ENCODE data around the gene RPL10.
"Not testable (repeated sequence)": the region's sequence is repeated elsewhere in the genome, so short reads cannot be mapped to it uniquely, and the experiment has no call there.

The RPL10 gene

GRCh38 chrX:154378799-154379568 is 19.2 kb upstream of the RPL10 start, which contains the start of gene EMD:
Gene EMD, plus strand, starts transcription at chrX:154379295. Its CDS starts 190 bp downstream, at chrX:154379485.
- peak; percentile 94 for DNase-seq

DNA sequence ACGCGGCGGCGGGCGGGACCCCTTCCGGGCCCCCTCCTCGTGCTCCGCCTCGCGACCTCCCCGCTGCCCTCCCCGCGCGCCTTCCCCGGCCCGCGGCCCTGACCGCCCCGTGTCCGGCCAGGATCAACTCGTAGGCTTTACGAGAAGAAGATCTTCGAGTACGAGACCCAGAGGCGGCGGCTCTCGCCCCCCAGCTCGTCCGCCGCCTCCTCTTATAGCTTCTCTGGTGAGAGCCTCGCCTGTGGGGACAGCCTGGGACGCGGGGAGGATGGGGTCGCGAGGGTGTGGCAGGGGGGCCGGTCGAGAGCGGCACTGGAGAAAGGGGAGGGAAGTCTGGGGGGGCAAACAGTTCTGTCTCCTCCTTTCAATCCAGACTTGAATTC is 18.6 kb upstream of the RPL10 start:
- DNase-seq: no peak

DNA sequence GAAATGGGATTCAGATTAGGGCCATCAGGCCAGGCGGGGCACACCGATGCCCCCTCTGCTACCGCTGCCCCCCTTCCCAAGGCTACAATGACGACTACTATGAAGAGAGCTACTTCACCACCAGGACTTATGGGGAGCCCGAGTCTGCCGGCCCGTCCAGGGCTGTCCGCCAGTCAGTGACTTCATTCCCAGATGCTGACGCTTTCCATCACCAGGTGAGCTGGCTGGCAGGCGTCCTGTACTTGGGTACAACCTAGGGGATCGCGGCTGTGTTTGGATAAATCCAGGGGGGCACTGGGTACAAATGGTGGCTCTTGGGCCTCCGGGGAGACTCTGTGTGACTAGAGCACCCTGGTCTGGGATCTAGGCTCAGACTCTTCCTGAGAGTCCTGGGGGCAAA is 18.0 kb upstream of the RPL10 start:
- DNase-seq: no peak

DNA sequence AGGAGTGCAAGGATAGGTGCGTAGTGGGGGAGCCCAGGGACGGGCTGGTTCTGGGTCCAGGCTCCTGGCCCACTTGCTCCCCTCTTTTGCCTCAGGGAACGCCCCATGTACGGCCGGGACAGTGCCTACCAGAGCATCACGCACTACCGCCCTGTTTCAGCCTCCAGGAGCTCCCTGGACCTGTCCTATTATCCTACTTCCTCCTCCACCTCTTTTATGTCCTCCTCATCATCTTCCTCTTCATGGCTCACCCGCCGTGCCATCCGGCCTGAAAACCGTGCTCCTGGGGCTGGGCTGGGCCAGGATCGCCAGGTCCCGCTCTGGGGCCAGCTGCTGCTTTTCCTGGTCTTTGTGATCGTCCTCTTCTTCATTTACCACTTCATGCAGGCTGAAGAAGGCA is 17.4 kb upstream of the RPL10 start:
- no peak for DNase-seq

- no peak for DNase-seq
Measured at GRCh38 chrX:154381271-154381670, 16.9 kb upstream of the RPL10 start.

DNA sequence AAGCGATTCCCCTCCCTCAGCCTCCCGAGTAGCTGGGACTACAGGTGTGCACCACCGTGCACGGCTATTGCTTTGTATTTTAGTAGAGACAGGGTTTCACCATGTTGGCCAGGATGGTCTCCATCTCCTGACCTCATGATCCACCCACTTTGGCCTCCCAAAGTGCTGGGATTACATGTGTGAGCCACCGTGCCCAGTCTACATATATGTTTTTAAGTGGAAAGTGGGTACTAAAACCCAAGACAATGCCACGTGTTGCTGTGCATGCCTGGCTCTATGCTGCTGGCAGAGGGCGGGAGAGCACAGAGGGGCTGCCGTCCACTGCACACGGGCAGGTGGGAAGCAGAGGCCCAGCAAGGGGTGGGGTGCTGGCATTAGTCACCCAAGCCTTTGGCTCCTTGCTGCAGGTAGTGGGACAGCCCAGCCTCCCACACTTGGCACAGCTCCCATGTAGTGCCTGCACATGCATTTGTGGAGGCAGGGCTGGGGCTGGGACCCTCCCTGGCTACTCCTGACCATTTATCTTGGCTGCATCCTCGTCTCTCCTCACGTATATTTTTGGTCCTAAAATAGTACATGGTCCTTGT is 15.6 kb upstream of the RPL10 start:
- no peak for DNase-seq

- no peak for DNase-seq
Measured at GRCh38 chrX:154383359-154384283, 14.6 kb upstream of the RPL10 start.

- no peak for DNase-seq
Measured at GRCh38 chrX:154384284-154384892, 13.8 kb upstream of the RPL10 start.

- not testable (repeated sequence) for DNase-seq
Measured at GRCh38 chrX:154388094-154388493, 10.1 kb upstream of the RPL10 start.

GRCh38 chrX:154388649-154389048 is 9.5 kb upstream of the RPL10 start:
- not testable (repeated sequence) for DNase-seq

GRCh38 chrX:154389812-154390747 is 8.1 kb upstream of the RPL10 start:
- peak; percentile 82 for DNase-seq

DNA sequence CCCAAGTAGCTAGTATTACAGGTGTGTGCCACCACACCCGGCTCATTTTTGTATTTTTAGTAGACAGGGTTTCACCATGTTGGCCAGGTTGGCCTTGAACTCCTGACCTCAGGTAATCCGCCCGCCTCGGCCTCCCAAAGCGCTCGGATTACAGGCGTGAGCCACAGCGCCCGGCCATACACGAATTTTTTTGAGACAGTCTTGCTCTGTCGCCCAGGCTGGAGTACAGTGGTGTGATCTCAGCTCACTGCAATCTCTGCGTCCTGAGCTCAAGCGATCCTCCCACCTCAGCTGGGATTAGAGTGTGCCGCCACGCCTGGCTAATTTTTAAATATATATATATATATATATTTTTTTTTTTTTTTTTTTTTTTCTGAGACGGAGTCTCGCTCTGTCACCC is 1.8 kb upstream of the RPL10 start:
- DNase-seq: peak; percentile 54

GRCh38 chrX:154396973-154397887 is 947 bp upstream of the RPL10 start:
- peak; percentile 88 for DNase-seq

- DNase-seq: peak; percentile 91
Measured at GRCh38 chrX:154398668-154399526, 720 bp downstream of the RPL10 start.

GRCh38 chrX:154399527-154400368 is 1.6 kb downstream of the RPL10 start:
- DNase-seq: no peak

DNA sequence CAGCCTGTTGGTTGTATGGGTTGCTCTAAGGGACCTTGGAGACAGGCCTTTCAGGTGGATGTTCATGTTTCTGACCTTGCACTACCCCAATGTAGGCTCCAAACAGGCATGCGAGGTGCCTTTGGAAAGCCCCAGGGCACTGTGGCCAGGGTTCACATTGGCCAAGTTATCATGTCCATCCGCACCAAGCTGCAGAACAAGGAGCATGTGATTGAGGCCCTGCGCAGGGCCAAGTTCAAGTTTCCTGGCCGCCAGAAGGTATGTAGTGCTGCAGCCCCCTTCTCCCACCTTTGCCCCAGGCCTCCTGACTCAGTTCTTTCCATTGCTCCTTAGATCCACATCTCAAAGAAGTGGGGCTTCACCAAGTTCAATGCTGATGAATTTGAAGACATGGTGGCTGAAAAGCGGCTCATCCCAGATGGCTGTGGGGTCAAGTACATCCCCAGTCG is 2.2 kb downstream of the RPL10 start:
- not testable (repeated sequence) for DNase-seq

- DNase-seq: peak; percentile 78
Measured at GRCh38 chrX:154401045-154401799, 3.0 kb downstream of the RPL10 start.
